RPMI7951 (cell line): ENCODE results near the gene NDEL1. TPM values are rescaled to one million over a fixed set of nuclear protein-coding genes. Genes with fewer than 3 reads are reported as not detected.
"Not testable (repeated sequence)": the region's sequence is repeated elsewhere in the genome, so short reads cannot be mapped to it uniquely, and the experiment has no call there.

Source experiments
- DNase-seq: peaks from one replicate; pipeline ENCODE4 v3.0.0-alpha.2; 2012; ENCODE audit warnings: low read depth
- total RNA-seq: library from RNA; depleted of rRNA; stranded (reverse); fragments of >200 nt; shearing (Covaris generic); gene quantifications from 2 replicates; pipeline ENCODE4 v1.2.3, GENCODE V29; 2014; rRNA removed

Gene NDEL1, protein sequence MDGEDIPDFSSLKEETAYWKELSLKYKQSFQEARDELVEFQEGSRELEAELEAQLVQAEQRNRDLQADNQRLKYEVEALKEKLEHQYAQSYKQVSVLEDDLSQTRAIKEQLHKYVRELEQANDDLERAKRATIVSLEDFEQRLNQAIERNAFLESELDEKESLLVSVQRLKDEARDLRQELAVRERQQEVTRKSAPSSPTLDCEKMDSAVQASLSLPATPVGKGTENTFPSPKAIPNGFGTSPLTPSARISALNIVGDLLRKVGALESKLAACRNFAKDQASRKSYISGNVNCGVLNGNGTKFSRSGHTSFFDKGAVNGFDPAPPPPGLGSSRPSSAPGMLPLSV
- total RNA-seq, result 23.6 and 26.4 TPM in 2 replicates

DNA sequence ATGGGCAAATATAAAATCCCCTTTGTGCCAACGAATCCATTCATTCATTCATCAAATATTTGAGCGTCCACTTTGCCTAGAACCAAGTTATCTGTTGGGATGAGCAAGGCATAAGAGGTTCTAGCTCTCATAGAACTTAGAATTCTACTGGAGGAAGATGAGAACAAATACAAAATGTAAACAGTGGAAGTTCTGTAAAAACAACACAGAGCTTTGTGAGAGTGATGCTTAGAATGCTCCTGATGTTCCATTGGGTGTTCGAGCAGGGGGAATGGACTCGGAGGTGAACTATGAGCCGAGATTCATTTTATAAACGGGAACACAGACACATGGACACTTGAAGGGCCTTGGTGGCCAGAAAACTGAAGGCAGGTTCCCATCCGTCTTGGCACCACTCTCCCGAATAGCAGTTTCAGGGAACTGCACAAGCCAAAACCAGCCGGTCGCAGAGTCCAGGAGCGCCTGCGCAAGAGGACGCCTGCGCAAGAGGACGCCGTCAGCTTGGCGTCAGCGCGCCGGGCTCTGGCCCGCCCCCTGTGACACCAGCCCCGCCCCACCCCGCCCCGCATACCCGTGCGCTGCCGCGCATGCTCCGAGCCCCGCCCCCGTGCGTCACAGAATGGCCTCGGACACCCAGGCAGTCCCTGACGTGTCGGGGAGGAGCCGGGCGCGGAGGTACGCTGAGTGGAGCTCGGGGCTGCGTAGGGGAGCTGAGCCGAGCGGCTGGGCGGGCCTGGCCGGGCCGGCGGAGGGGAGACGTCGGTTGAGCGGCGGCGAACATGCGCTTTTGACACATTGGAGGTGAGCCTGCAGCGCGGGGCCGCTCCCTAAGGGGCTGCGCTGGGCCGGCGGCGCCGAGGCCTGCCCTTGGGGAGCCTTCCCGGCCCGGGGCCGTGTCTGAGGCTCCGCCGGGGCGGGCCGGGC, at the start of gene NDEL1:
Gene NDEL1, plus strand, starts transcription at position 640 of the 924 bp plus-strand sequence. CDS start 8,388 bp downstream, outside the sequence.
- DNase-seq, result peak; percentile 95

DNA sequence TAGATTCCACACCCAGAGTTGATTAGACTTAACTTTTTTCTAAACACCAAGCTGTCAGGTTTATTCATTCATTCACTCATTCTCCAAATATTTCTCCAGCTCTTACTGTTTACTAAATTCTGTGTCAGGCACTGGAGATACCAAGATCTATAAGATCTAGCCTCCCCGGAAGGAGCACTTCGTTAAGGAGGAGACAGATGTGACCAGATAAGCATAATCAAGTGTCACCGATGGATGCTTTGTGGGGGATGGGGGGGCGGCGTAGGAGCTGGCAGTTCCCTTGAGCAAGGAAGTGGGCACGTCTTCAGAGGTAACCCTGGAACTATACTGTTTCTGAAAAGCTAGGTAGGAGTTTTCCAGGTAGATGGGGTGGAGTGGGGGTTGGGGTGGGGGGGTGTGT, 48.8 kb upstream of the NDEL1 start:
- no peak for DNase-seq

DNA sequence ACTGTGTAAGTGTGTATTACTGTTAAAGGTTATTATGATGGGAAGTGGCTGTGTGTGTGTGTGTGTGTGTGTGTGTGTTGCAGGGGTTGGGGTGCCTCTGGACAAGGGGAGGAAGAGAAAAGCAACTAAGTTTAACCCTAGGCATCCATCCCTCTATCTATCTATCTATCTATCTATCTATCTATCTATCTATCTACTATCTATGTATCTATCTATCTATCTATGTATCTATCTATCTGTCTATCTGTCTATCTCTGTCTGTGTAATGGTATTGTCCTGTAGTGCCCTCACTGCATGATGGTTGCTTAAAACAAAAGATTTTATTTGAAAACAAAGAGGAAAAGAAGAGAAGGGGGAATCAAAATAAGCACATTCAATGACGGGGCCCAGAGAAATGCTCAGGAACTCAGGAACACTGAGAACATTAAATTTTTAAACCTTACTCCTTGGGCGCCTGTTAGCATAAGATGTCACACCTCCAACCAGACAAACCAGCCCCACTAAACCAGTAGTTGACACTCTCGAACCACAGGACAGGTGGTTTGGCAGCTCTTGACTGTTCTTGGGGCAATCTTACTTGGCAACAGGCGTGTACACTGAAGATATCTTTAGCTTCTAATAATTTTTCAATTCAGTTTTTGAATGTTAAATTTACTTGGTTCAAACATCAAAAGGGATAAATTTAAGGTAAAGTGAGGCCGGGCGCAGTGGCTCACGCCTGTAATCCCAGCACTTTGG, 47.6 kb upstream of the NDEL1 start:
- no peak for DNase-seq

DNA sequence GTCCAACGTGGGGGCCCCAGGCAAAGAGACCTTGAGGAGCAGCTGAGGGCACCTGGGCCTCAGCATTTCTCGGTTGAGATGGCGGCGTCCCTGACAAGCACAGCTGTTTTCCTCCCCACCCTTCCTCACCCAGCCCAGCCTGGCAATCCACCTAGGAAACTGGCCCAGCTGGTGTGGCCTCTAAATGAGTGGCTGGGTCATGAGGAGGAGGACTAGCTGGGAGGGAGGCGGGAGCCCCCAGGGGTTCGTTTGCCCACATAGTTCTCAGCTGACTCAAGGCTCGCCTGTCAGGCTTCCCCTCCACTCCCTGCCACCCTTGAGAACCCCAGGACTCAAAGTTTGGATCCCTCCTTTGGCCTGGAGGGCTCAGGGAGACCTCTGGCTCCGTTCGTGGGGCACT, 44.0 kb upstream of the NDEL1 start:
- peak; percentile 47 for DNase-seq

DNA sequence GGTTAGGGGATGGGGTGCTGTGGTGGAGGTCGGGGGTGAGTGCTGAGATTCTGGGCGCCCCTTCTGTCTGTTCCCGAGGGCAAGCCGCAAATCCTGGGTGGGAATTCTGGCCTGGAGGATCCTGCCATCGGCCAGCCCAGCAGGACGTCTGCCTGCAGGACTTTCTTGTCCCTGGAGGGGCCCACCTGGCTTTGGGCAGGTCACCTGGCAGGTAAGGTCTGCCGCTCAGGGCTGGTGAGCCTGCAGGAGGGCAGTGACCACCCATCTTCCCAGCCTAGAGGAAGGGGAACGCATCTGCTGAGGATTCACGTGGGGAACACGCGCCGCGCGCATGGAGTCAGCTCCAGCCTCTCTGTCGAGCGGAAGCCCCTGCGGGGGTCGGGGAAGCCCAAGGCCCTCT, 43.4 kb upstream of the NDEL1 start:
- DNase-seq, result no peak

DNA sequence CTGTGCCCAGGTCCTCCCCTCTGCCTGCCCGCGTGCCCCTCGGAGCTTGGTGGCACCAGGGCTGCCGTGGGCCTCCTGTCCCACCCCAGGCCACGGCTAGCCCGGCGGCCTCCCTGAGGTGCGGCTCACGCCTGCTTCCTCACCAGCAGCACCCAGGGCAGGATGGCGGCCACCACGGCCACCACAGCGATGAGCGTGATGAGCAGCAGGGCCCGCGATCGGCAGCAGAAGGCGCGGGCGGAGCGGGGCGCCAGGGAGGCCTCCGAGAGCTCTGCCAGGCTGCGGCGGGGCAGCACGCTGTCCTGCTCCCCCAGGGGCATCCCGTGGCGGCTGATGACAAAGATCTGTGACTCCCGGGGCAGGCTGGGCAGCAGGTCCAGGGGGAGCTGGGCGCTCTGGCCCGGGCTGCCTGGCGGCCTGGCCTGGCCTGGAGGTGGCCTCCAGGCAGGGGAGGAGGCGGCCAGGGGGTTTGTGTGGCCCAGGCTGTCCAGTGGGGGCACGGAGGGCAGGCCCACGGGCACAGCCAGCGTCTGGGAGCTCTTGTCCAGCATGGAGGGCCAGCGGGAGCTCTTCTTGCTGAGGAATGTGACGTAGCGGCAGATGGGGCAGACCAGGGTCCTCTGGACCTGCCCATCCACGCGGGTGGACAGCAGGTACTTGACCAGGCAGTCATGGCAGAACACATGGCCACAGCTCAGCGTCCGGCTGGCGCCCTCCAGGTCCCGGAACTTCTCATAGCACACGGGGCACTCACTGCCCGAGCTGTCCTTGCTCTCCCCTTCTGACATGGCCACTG, 42.8 kb upstream of the NDEL1 start:
- DNase-seq, result no peak

DNA sequence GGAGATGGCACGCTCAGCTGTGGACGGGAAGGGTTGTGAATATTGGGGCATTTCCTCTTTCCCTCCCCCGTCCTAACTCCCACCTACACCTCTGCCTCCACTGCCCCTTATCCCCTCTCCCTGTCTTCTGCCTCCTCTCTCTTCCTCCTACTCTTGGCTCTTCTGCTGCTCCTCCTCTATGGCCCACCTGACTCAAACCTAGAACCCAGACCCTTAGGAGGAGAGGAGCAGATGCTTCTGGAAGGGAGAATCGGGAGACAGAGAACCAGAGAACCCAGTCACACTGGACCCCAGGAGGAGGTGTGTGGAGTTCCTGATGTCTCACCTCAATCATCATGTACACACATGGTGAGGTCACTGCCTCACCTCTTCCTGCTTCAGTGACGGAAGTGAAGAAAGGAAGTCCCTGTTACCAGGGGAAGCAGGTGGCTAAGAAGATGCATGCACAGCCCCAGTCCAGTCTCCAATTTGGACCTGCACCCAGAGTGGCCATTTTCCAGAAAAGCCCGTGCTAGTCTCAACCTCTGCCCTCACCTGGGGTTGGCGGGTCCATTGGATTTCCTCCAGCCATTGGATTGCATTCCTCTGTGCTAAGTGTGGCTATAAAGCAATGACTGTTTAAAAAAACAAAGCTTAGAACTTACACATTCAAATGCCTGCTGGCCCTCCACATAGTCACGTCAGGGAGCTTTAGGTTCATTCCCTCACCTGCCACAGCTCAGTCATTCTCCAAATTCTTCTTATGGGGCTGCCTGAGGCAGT, 42.0 kb upstream of the NDEL1 start:
- no peak for DNase-seq

DNA sequence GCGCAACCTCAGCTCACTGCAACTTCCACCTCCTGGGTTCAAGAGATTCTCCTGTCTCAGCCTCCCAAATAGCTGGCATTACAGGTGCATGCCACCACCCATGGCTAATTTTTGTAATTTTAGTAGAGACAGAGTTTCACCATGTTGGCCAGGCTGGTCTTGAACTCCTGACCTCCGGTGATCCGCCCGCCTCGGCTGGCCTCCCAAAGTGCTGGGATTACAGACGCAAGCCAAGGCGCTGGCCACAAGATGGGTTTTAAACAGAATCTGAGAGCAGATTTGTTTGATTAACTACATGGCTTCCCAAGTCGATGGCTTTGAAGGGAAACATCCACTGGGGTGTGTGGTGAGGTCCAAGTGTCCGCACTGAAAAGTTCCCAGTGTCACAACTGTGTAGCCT, 41.2 kb upstream of the NDEL1 start:
- DNase-seq, result not testable (repeated sequence)

DNA sequence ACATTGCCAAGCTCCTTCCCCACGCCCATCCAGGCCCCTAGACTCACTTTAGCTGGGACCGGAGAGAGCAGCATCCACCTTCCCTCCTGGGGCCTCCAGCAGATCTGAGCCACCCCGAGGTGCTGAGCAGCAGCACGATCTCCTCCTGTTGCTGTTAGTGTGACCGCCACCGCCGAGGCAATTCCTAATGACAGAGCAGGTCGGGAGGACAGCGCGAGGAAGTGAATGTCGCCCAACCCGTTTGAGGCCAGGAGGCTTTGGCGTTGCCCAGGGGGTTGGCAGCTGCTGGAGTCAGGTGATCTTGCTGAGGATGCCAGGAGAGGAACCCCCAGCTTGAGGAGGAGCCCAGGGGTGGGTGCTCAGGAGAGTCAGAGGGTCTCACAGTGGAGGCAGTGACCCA, 38.0 kb upstream of the NDEL1 start, which contains the start of gene RNF222:
Gene RNF222, minus strand, starts transcription at position 192 of the 400 bp plus-strand sequence. CDS start 4,366 bp downstream, outside the sequence.
- DNase-seq, result no peak

DNA sequence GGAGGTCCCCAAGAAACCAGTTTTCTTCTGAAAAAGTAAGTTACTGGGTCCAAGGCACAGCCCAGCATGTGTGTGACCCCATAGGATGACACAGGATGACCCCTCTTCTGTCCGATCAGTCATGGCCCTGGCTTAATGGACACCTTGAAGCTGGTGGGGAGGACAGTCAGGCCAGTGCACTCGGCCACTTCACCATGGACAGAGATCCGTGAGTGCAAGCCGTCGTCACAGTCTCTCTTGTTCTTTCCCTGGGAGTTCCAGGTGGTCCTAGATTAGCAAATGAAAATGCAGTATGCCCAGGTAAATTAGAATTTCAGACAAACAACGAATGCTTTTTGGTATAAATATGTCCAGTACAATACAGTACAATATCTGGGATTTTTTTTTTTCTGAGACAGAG, 36.7 kb upstream of the NDEL1 start:
- DNase-seq, result no peak

DNA sequence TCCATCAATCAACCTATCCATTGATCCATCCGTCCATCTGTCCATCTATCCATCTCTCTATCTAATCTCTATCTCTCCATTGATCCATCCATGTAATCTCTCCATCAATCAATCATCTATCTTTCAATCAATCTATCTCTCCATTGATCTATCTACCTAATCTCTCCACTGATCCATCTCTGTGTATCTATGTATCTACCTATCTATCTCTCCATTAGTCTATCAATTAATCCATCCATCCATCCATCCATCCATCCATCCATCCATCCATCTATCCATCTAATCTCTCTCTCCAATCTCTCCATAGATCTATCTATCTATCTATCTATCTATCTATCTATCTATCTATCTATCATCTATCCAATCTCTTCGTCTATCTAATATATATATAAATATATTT, 34.6 kb upstream of the NDEL1 start:
- no peak for DNase-seq

DNA sequence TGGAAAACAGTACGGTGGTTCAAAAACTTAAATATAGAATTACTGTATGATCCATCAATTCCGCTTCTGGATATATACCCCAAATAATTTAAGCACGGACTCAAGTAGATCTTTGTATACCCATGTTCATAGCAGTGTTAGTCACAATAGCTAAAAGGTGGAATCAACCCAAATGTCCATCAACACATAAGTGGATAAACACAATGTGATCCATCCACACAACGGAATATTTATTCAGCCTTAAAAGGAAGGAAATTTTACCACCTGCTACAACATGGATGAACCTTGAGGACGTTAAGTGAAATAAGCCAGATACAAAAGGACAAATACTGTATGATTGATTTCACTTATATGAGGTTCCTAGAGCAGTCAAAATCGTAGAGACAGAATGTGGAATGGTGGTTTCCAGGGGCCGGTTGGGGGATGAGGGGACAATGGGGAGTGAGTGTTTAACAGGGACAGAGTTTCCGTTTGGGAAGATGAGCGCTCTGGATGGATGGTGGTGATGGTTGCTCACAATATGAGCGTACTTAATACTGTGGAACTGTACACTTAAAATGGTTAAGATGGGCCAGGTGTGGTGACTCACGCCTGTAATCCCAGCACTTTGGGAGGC, 32.7 kb upstream of the NDEL1 start:
- no peak for DNase-seq

DNA sequence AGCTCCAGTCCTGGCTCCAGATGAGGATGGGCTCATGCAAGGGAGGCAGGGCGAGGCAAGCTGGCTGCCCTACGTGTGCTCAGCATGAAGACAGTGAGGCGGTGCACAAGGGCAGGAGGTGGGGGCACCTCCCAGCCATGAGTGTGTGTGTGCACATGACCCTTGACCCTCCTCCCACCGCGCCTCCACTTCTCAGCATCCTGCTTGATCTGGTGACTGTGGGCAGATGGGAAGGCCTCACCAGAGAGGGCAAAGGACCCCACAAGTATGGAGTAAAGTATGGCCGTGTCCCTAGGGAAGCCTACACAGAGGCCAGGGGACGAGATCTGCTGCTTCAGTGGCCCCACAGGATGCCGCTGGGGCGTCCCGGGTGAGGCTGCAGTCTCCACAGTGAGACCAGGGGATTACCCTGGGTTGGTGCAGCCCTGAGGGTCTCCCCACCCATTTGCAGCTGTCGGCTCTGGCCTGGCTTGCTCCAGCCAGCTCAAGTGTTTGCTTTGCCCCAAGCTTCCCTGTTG, 30.1 kb upstream of the NDEL1 start:
- no peak for DNase-seq

DNA sequence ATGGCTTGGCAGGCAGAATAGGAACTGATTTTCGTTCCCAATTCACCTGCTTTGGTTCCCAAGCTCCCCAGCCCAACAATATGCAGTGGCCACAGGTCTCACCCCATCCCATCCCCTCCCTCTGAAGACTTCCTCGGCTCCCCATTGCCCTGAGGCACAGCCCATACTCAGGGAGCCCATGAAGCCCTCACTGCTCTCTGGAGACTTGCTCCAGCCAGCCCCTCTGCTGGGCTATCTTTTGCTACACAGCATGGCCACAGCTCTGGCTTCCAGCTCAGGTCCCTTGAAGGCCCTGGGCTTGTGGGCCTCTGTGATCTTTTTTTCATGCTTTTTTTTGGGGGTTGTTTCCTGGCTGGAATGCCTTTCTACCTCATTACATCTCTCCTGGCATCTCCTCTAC, 29.5 kb upstream of the NDEL1 start:
- no peak for DNase-seq

DNA sequence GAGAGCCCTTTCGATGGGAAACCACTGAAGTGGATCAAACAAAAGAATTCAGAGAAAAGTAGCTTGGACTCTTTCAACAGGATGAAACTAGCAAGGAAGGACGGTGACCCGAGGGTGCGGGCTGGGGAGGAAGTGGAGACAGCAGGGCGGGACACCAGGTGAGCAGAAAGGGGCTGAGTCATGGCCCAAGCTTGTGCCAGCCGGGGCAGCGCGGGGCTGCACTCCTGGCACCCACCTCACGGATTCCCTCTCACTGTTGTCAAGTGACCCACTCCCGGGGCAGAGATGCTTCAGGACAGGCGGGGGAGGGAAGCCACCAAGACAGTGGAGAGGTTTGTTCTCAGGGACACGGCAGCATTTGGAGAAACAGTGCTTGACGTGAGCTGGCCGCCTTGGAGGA, 27.3 kb upstream of the NDEL1 start:
- peak; percentile 8 for DNase-seq

DNA sequence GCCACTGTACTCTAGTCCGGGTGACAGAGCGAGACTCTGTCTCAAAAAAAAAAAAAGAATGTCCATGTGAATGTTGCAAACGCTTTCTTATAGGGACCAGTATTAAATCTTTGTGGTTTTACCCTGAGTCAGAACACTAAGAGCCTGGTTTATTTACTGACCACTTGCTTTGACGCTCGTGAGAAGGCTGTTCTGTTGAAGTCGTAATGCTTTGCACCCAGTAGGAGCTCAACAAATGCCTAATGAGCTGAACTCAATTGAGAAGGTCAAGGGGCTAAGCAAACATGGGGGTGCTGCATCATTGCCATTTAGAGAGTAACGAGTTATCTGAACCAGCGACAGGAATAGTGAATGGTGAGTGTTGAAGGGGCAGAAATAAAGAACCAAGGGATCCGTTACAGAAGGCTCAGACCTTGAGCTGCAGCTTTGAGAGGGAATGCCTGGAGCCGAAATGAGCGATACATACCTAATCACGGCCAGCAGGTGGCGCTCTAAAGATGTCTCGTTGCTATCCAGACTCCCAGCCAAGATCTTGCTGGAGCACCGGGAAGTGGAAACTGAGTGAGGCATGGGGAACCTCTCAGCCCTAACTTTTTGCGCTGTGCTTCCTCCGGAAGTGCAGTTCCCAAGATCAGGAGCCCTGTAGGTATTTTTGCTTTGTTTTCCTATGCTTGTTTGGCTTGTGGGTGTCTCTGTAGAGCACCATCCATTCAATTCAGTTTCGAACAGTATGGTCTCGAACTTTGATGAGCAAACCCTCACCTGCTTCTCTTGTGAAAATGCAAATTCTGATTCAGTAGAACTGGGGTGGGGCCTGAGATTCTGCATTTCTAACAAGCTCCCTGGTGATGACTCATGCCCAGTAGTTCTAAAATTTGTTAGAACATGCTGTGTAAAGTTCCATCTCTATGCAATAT, 25.5 kb upstream of the NDEL1 start:
- peak; percentile 77 for DNase-seq

DNA sequence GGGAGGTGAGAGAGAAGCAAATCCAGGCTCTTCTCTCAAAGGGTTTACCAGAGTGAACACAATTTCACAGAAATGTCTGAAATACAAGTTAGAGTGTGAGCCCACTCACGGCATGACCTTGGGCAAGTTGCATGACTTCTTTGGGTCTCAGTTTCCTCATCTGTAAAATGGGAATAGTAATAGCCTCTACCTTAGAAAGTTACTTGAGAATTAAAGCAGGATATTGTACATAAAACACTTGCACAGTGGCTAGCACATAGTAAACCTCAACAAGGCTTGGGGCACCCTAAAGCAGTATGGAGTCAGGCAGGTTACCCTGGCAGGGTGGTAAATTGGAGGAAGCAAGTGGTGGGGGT, 24.8 kb upstream of the NDEL1 start:
- no peak for DNase-seq

DNA sequence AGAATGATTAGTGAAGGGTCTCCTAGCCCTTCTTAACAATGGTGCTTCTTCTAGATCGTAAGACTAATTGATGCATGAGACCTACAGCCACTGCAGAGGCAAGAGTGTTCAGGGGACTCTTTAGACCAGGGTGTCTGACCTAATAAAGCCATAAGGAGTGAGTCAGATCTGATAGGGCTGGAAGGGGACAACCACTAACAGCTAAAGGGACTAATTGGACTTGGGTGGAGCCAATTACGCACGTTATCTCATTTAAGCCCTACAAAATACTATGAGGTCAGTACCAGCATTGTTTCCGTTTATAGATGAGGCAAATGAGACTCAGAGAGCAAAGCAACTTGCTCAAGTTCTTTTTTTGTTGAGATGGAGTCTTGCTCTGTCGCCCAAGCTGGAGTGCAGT, 23.6 kb upstream of the NDEL1 start:
- DNase-seq, result no peak

DNA sequence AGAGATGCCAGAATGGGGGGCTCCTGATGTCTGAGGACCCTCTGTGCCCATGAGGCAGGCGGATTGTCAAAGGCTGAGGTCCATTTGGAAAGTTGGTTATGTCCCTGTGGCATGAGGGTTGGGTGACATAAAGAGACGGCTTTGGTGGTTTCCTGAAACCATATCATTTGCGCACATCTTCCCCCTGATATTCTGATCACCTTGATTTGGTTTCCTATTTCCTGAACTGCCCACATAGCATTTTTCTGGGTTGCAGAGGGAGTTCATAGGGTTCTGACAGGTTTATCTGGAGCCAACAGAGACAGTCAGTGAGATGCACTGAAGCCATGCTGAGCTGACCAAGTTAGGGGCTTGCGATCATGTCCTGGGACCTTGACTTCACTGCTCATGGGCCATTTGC, 22.4 kb upstream of the NDEL1 start:
- DNase-seq, result no peak
